ENCODE results near the gene TRIM52. TPM values are rescaled to one million over a fixed set of nuclear protein-coding genes. Genes with fewer than 3 reads are reported as not detected.

TRIM52 gene
- polyA plus RNA-seq, 2 of the 4 experiments (the other 2 are of a cell fraction): 11.1 to 12.1 TPM

- Histone ChIP-seq H3K27ac (peak overlapping the region; percentile 91 to 97), H3K9me3 (no peaks in the 10 kb centered on the region), H3K4me2 (peak overlapping the region; percentile 90), H3K4me3 (peak overlapping the region; percentile 82), H3K4me1 (peaks cover 45% of the 10 kb centered on the region)
- ATAC-seq (peak; percentile 3 to 11; a peak in 2 of 6 replicates), DNase-seq (ENCODE audit: low read depth in 1 of 2, low spot score in 1 of 2) (peak in 1 of 2 experiments; percentile 64), FAIRE-seq (no peak)
- ChIA-PET POLR2A (interaction anchor here (1.9 to 3.1 kb wide), 2 partner anchors 18 to 19 kb away, joined by 5 to 9 read pairs; partner anchors contain the start of gene TRIM41), CTCF (interaction anchor here (0.6 to 1.7 kb wide), 3 partner anchors 9 to 1005 kb away, joined by 5 to 6 read pairs (median 6); partner anchors contain the start of gene TRIM41)
- WGBS (ENCODE audit: missing lambda C conversion rate): 26% methylated on average over 6 of the region's 6 CpGs
- TF ChIP-seq NFE2L2 (conservative IDR thresholded peaks at IDR 0.05; ENCODE audit: low read length) (no peak), E2F6 (IDR thresholded peaks at IDR 0.05; ENCODE audit: borderline replicate concordance, low read depth) (no peak), CEBPB (IDR thresholded peaks at IDR 0.05) (0 out of 4 replicates have a peak, but pooled peaks have one; percentile 32 to 44), ZSCAN20 (CRISPR knock-in tag; IDR thresholded peaks at IDR 0.05) (no peak), EP300 (IDR thresholded peaks at IDR 0.05) (no peak), HES2 (IDR thresholded peaks at IDR 0.05) (no peak), CHD2 (IDR thresholded peaks at IDR 0.05; ENCODE audit: low read length, partially characterized antibody) (no peak), MAFK (IDR thresholded peaks at IDR 0.05; ENCODE audit: partially characterized antibody) (peak; percentile 58)
Observed at GRCh38 chr5:181241393-181241975, 19.5 kb downstream of the TRIM52 start.

- H3K27ac ChIP-seq: no peak overlapping the region
- FAIRE-seq (no peak), ATAC-seq (no peak), DNase-seq (ENCODE audit: low read depth in 1 of 2, low spot score in 1 of 2) (no peak)
- H3K9me3 ChIP-seq: no peaks in the 10 kb centered on the region
- ChIA-PET CTCF (interaction anchor here (0.6 kb wide), 1 partner anchor 13 kb away, joined by 4 read pairs; no protein-coding TSS in a partner anchor), POLR2A (no interaction called here)
- H3K4me2 ChIP-seq: no peak overlapping the region
- TF ChIP-seq JUN (IDR thresholded peaks at IDR 0.05): 0 out of 5 replicates have a peak, but pooled peaks of 1 of the 2 experiments have one; percentile 16
- TF ChIP-seq BCL3 (IDR thresholded peaks at IDR 0.05): 0 out of 3 replicates have a peak, but pooled peaks have one; percentile 22
- TF ChIP-seq HEYL (CRISPR knock-in tag; IDR thresholded peaks at IDR 0.05): no peak
- no peak for TF ChIP-seq JUNB (IDR thresholded peaks at IDR 0.05)
- TF ChIP-seq BHLHE40 (IDR thresholded peaks at IDR 0.05; ENCODE audit: low read depth, low read length): no peak
- WGBS (ENCODE audit: missing lambda C conversion rate): 94% methylated on average over 9 of the region's 9 CpGs
- no peak overlapping the region for H3K4me3 ChIP-seq
- H3K4me1 ChIP-seq: peaks cover 33% of the 10 kb centered on the region
Observed at GRCh38 chr5:181239062-181239663, 21.8 kb downstream of the TRIM52 start.

- no peak for FAIRE-seq
- ChIA-PET CTCF (no interaction called here), POLR2A (interaction anchor here (0.9 to 4.2 kb wide), 3 partner anchors 9 to 31 kb away, joined by 3 to 25 read pairs (median 3); partner anchors contain the start of gene TRIM41)
- DNase-seq (ENCODE audit: low read depth in 1 of 2, low spot score in 1 of 2): no peak
- 92% methylated on average over 5 of the region's 5 CpGs for WGBS (ENCODE audit: missing lambda C conversion rate)
- Histone ChIP-seq H3K9me3 (no peaks in the 10 kb centered on the region), H3K4me2 (no peak overlapping the region), H3K27ac (no peak overlapping the region), H3K4me1 (peaks cover 33% of the 10 kb centered on the region), H3K4me3 (no peak overlapping the region)
- ATAC-seq: no peak
- TF ChIP-seq ZFP36 (IDR thresholded peaks at IDR 0.05; ENCODE audit: borderline replicate concordance, partially characterized antibody): no peak
- TF ChIP-seq NPAS2 (CRISPR knock-in tag; IDR thresholded peaks at IDR 0.05; ENCODE audit: borderline replicate concordance): no peak
- no peak for TF ChIP-seq RAD21 (conservative IDR thresholded peaks at IDR 0.05 in 1 of 2, IDR thresholded peaks at IDR 0.05 in 1 of 2)
- no peak for TF ChIP-seq SREBF2 (IDR thresholded peaks at IDR 0.05)
- TF ChIP-seq MAX (IDR thresholded peaks at IDR 0.05): no peak
- no peak for TF ChIP-seq POLR2A (IDR thresholded peaks at IDR 0.05; ENCODE audit: low read length)
- TF ChIP-seq EHMT2 (IDR thresholded peaks at IDR 0.05; ENCODE audit: low read depth): no peak
- no peak for TF ChIP-seq MAFK (IDR thresholded peaks at IDR 0.05; ENCODE audit: partially characterized antibody)
- no peak for TF ChIP-seq NFE2L2 (conservative IDR thresholded peaks at IDR 0.05; ENCODE audit: low read length)
- no peak for TF ChIP-seq CHD2 (IDR thresholded peaks at IDR 0.05; ENCODE audit: low read length, partially characterized antibody)
- TF ChIP-seq CEBPB (IDR thresholded peaks at IDR 0.05): no peak
- no peak for TF ChIP-seq ESRRA (IDR thresholded peaks at IDR 0.05; ENCODE audit: borderline replicate concordance, low read length)
- no peak for TF ChIP-seq CTCF (IDR thresholded peaks at IDR 0.05)
- TF ChIP-seq JUN (IDR thresholded peaks at IDR 0.05): no peak
- no peak for TF ChIP-seq USF2 (IDR thresholded peaks at IDR 0.05)
Observed at GRCh38 chr5:181237729-181238385, 23.1 kb downstream of the TRIM52 start.
